Neural cell (in vitro differentiated cells): ENCODE measurements around the gene SLC25A25. TPM values are rescaled to one million over a fixed set of nuclear protein-coding genes. Genes with fewer than 3 reads are reported as not detected.

Experiments
- H2AFZ ChIP-seq: fragments of 200-600, 300-800 bp; sonication (generic), shearing (Covaris generic); 2 replicates; pipeline ENCODE4 v1.6.0; 2014; ENCODE audit warnings: low read depth, mild to moderate bottlenecking, antibody characterized with exemption, low read length, moderate library complexity
- H3F3A ChIP-seq: fragments of 200-600 bp; shearing (Covaris generic); 2 replicates; pipeline ENCODE4 v1.6.1; 2016; ENCODE audit warnings: mild to moderate bottlenecking, moderate library complexity, mixed read lengths, antibody characterized with exemption, low read length; ENCODE audit not compliant: insufficient read depth, poor library complexity, severe bottlenecking
- H3K27ac ChIP-seq: fragments of 200-600, 300-800 bp; sonication (generic), shearing (Covaris generic); 2 replicates; pipeline ENCODE4 v1.5.1; 2014; ENCODE audit warnings: mild to moderate bottlenecking, low read length, moderate library complexity
- H3K27me3 ChIP-seq: fragments of 300-800, 200-600 bp; sonication (generic), shearing (Covaris generic); 2 replicates; pipeline ENCODE4 v1.6.0; 2014; ENCODE audit warnings: mild to moderate bottlenecking, low read depth, low read length, moderate library complexity; ENCODE audit not compliant: insufficient read depth
- H3K36me3 ChIP-seq: fragments of 300-800, 200-600 bp; sonication (generic), shearing (Covaris generic); 2 replicates; pipeline ENCODE4 v1.5.1; 2014; ENCODE audit warnings: mild to moderate bottlenecking, antibody characterized with exemption, low read length, moderate library complexity; ENCODE audit not compliant: insufficient read depth
- H3K4me2 ChIP-seq: fragments of 300-800, 200-600 bp; sonication (generic), shearing (Covaris generic); 2 replicates; pipeline ENCODE4 v1.6.0; 2014; ENCODE audit warnings: mild to moderate bottlenecking, low read length
- H3K4me3 ChIP-seq: fragments of 300-800, 200-600 bp; sonication (generic), shearing (Covaris generic); 2 replicates; pipeline ENCODE4 v1.5.1; 2014; ENCODE audit warnings: mild to moderate bottlenecking, low read length, moderate library complexity
- H3K79me2 ChIP-seq: fragments of 200-600 bp; shearing (Covaris generic); replicated peaks from 2 replicates; pipeline ENCODE4 v1.6.0; 2014; ENCODE audit warnings: mild to moderate bottlenecking, low read length, moderate library complexity; ENCODE audit not compliant: insufficient read depth
- H3K9ac ChIP-seq: fragments of 300-800, 200-600 bp; sonication (generic), shearing (Covaris generic); 2 replicates; pipeline ENCODE4 v1.6.1; 2016; ENCODE audit warnings: mild to moderate bottlenecking, low read length, mixed read lengths
- H3K9me2 ChIP-seq: fragments of 200-600 bp; shearing (Covaris generic); 2 replicates; pipeline ENCODE4 v1.6.1; 2016; ENCODE audit warnings: mild to moderate bottlenecking, low read length, mixed read lengths; ENCODE audit not compliant: insufficient read depth
- H3K9me3 ChIP-seq: fragments of 200-600, 300-800 bp; sonication (generic), shearing (Covaris generic); 2 replicates; pipeline ENCODE4 v1.6.1; 2016; ENCODE audit warnings: mild to moderate bottlenecking, mixed run types, low read length, moderate library complexity, mixed read lengths
- H4K20me1 ChIP-seq: fragments of 200-600 bp; shearing (Covaris generic); 2 replicates; pipeline ENCODE4 v1.6.1; 2016; ENCODE audit warnings: mild to moderate bottlenecking, mixed run types; ENCODE audit not compliant: insufficient read depth
- CTCF ChIP-seq: fragments of 450-650 bp; IDR thresholded peaks from 2 replicates; pipeline ENCODE4 v1.5.1; 2014; ENCODE audit warnings: antibody characterized with exemption, mild to moderate bottlenecking, moderate library complexity; ENCODE audit not compliant: poor library complexity, severe bottlenecking
- EP300 ChIP-seq: fragments of 450-650 bp; conservative IDR thresholded peaks from 2 replicates; pipeline ENCODE4 v1.6.1; 2014; ENCODE audit warnings: antibody characterized with exemption, mild to moderate bottlenecking, moderate library complexity; ENCODE audit not compliant: poor library complexity, severe bottlenecking
- EZH2 ChIP-seq: fragments of 200-600, 300-800 bp; shearing (Covaris generic), sonication (generic); IDR thresholded peaks from 2 replicates; pipeline ENCODE4 v1.6.1; 2014; ENCODE audit warnings: antibody characterized with exemption, low read length, borderline replicate concordance, mild to moderate bottlenecking; ENCODE audit not compliant: insufficient read depth, poor library complexity, severe bottlenecking
- MXI1 ChIP-seq: fragments of 450-650 bp; conservative IDR thresholded peaks from 2 replicates; pipeline ENCODE4 v1.6.1; 2014; ENCODE audit warnings: antibody characterized with exemption, mild to moderate bottlenecking; ENCODE audit not compliant: poor library complexity, severe bottlenecking
- POLR2AphosphoS5 ChIP-seq: IDR thresholded peaks from 2 replicates; pipeline ENCODE4 v1.6.1; 2012
- RAD21 ChIP-seq: fragments of 450-650 bp; conservative IDR thresholded peaks from 2 replicates; pipeline ENCODE4 v1.6.1; 2014; ENCODE audit warnings: antibody characterized with exemption, mild to moderate bottlenecking, moderate library complexity
- REST ChIP-seq: IDR thresholded peaks from 2 replicates; pipeline ENCODE4 v1.6.1; 2012; ENCODE audit warnings: borderline replicate concordance
- SMC3 ChIP-seq: fragments of 450-650 bp; conservative IDR thresholded peaks from 2 replicates; pipeline ENCODE4 v1.6.1; 2014; ENCODE audit warnings: antibody characterized with exemption, mild to moderate bottlenecking, moderate library complexity; ENCODE audit not compliant: poor library complexity
- TAF1 ChIP-seq: IDR thresholded peaks from 2 replicates; pipeline ENCODE4 v1.6.1; 2012; ENCODE audit warnings: low read depth
- polyA plus RNA-seq: library from polyadenylated mRNA; depleted of rRNA; stranded (reverse); fragments of >200 nt; gene quantifications from 2 replicates; pipeline ENCODE4 v1.2.3, GENCODE V29; 2014

The SLC25A25 gene
- polyA plus RNA-seq, 1 donor from 2014 or later = 43.7 TPM

GRCh38 chr9:128106181-128106939 lies 38.3 kb downstream of the SLC25A25 start:
- Histone ChIP-seq H3K27me3 (no peaks in the 10 kb centered on the region), H3F3A (no peaks in the 10 kb centered on the region), H3K79me2 (no peaks in the 10 kb centered on the region), H3K9me3 (no peaks in the 10 kb centered on the region), H4K20me1 (no peaks in the 10 kb centered on the region), H2AFZ (no peak overlapping the region), H3K9me2 (no peaks in the 10 kb centered on the region), H3K27ac (no peak overlapping the region), H3K4me3 (no peak overlapping the region), H3K36me3 (no peaks in the 10 kb centered on the region), H3K4me2 (no peak overlapping the region), H3K9ac (no peak overlapping the region)
- TF ChIP-seq TAF1 (no peak), REST (no peak), CTCF (no peak), POLR2AphosphoS5 (no peak), MXI1 (no peak), SMC3 (no peak), EP300 (no peak), RAD21 (no peak), EZH2 (no peak)

GRCh38 chr9:128106940-128107467 lies 39.0 kb downstream of the SLC25A25 start:
- Histone ChIP-seq H3K4me3 (no peak overlapping the region), H3K27ac (no peak overlapping the region), H3K79me2 (no peaks in the 10 kb centered on the region), H3K4me2 (no peak overlapping the region), H3K9me3 (no peaks in the 10 kb centered on the region), H2AFZ (no peak overlapping the region), H4K20me1 (no peaks in the 10 kb centered on the region), H3K27me3 (no peaks in the 10 kb centered on the region), H3K9ac (no peak overlapping the region), H3K9me2 (no peaks in the 10 kb centered on the region), H3F3A (no peaks in the 10 kb centered on the region), H3K36me3 (no peaks in the 10 kb centered on the region)
- no peak for TF ChIP-seq CTCF
- TF ChIP-seq SMC3 = no peak
- no peak for TF ChIP-seq EZH2
- TF ChIP-seq REST = no peak
- no peak for TF ChIP-seq MXI1
- no peak for TF ChIP-seq EP300
- TF ChIP-seq POLR2AphosphoS5 = no peak
- TF ChIP-seq RAD21 = no peak
- no peak for TF ChIP-seq TAF1
